GM23248 (cell line): ENCODE measurements around the gene CEACAM16.

Source experiments
- EZH2 ChIP-seq: fragments of 200-600 bp; sonication (generic); IDR thresholded peaks from 2 replicates; pipeline ENCODE4 v1.6.1; 2018; ENCODE audit warnings: antibody characterized with exemption, mild to moderate bottlenecking; ENCODE audit not compliant: insufficient read depth, poor library complexity, severe bottlenecking
- EZH2phosphoT487 ChIP-seq: fragments of 200-600 bp; sonication (generic); IDR thresholded peaks from 2 replicates; pipeline ENCODE4 v1.6.1; 2018; ENCODE audit warnings: antibody characterized with exemption, moderate library complexity, mild to moderate bottlenecking, low read depth; ENCODE audit not compliant: insufficient read depth

DNA sequence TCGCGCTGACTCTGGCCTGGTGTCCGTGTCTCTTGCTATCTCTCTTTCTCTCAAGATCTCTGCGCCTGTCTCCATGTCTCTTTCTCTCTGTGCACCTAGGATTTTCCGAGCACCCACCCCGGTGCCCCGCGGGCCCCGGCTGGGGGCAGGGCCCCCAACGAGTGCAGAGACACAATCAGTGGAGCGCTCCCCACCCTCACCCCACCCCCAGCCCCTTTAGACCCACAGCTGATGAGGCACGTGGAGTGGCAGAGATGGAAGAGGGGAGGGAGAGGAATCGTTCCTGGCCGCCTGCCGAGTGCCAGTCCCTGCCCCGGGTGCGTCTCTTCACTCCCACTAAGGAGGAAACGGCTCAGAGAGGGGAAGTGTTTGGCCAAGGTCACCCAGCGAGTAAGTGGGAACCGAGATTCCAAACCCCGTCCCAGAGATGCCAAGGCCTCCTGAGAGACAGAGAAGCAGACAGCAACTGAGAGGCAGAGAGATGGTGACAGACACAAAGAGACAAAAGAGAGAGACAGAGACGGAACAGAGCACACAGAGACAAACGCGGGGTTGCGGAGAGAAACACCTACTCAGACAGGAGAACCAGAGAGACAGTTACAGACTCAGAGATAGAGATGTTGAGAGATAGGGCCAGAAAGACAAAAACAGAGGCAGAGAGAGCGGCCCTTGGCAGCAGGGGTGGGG is 48.9 kb downstream of the CEACAM16 start:
- TF ChIP-seq EZH2 (no peak), EZH2phosphoT487 (no peak)
